ENCODE measurements around the gene GPC1. TPM values are rescaled to one million over a fixed set of nuclear protein-coding genes. Genes with fewer than 3 reads are reported as not detected.

Gene GPC1
- total RNA-seq, 3 donors from 2014 or later, result 12.4 to 29.2 (median 15.4) TPM

DNA sequence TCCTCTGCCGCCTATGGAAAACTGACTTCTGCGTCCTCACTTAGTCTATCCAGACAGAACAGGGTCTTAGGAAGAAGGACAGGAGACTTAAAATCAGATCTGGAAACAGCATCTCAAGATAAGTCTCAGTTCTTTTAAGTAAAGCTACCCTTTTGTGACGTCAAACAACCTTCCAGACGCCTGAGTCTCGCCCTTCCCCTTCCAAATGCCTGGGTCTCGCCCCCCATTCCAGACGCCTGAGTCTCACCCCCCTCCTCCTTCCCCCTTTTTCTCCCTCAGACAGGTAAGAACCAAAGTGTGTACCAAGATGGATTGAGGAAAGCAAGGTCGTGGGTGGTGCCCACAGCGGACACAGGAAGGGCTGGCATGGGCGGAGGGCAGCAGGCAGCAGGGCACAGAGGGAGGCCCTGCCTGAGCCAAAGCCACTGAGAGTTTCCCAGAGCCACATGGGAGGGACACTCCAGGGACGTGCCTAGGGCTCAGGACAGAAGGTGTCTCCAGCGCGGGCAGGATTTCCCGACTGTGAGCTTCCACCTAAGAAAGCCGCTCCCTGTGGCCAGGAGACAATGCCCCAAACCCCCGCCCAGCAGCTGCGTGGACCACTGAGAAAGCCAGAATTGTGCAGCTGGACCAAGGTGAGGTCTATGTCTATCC, 71.1 kb downstream of the GPC1 start:
- H3K36me3 ChIP-seq (ENCODE audit: low read depth), result no peaks in the 10 kb centered on the region
- TF ChIP-seq, protein P1, sequence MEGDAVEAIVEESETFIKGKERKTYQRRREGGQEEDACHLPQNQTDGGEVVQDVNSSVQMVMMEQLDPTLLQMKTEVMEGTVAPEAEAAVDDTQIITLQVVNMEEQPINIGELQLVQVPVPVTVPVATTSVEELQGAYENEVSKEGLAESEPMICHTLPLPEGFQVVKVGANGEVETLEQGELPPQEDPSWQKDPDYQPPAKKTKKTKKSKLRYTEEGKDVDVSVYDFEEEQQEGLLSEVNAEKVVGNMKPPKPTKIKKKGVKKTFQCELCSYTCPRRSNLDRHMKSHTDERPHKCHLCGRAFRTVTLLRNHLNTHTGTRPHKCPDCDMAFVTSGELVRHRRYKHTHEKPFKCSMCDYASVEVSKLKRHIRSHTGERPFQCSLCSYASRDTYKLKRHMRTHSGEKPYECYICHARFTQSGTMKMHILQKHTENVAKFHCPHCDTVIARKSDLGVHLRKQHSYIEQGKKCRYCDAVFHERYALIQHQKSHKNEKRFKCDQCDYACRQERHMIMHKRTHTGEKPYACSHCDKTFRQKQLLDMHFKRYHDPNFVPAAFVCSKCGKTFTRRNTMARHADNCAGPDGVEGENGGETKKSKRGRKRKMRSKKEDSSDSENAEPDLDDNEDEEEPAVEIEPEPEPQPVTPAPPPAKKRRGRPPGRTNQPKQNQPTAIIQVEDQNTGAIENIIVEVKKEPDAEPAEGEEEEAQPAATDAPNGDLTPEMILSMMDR (IDR thresholded peaks at IDR 0.05), result no peak
- H3K9me3 ChIP-seq, result no peaks in the 10 kb centered on the region
- no peak overlapping the region for H3K4me3 ChIP-seq
- no peak for DNase-seq
- no peaks in the 10 kb centered on the region for H3K4me1 ChIP-seq (ENCODE audit: low read depth)
- intact Hi-C loops (cut with DNase I, micrococcal nuclease), result no loop called here
- ATAC-seq, result no peak

DNA sequence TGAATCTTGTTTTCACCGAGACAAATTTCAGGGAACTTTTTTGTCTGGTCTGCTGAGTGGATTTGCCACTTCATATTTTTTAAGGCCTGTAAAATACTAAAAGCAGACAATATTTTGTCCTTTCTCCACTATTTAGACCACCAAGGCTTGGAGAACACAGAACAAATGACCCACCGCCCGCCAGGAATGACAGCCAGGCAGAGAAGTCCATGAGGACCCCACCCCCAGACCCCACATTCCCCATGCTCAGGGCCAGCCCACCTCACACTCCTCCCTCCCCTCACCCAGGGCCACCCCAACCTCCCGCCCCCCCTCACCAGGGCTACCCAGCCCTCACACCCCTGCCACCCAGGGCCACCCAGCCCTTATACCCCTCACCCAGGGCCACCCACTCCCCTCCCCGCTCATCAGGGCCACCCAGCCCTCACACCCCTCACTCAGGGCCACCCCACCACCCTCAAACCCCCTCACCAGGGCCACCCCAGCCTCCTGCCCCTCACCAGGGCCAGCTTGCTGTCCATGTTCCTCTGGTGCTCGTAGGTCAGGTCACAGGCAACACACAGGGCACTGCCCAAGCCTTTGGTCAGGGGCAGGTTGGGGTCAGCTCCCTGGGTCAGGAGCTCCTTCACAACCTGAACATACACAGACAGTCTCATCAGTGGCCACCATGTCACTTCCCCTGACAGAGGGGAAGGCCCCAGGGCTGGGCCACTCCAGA, 71.8 kb downstream of the GPC1 start:
- H3K36me3 ChIP-seq (ENCODE audit: low read depth), result no peaks in the 10 kb centered on the region
- no peak overlapping the region for H3K4me3 ChIP-seq
- ATAC-seq (no peak), DNase-seq (no peak)
- intact Hi-C loops (cut with DNase I, micrococcal nuclease), result no loop called here
- H3K4me1 ChIP-seq (ENCODE audit: low read depth), result no peaks in the 10 kb centered on the region
- TF ChIP-seq, protein P1 (IDR thresholded peaks at IDR 0.05), result no peak
- no peaks in the 10 kb centered on the region for H3K9me3 ChIP-seq

DNA sequence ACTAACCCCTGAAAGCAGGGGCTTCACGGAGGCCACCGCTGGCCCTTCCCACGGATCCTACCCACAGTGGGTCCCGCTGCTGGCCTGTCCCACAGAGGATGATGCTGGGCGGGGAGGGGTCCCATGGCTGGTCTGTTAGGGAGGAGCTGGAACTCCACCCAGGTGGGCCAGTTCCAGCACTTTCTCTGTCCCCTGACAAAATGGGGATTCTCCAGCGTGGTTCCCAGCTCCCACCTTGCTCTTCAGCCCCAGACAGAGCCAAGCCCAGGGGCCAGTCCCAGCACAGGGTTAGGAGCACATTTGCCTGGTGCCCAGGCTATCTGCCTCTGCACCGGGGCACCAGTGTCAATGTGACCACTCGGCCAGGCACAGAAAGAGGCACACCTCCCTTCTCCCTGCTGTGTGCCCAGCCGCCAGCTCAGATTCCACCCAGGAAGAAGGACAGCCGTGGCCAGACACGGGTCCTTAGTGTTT, 72.4 kb downstream of the GPC1 start:
- ATAC-seq, result no peak
- Histone ChIP-seq H3K9me3 (no peaks in the 10 kb centered on the region), H3K4me3 (no peak overlapping the region), H3K4me1 (ENCODE audit: low read depth) (no peaks in the 10 kb centered on the region), H3K36me3 (ENCODE audit: low read depth) (no peaks in the 10 kb centered on the region)
- no peak for DNase-seq
- TF ChIP-seq, protein P1 (IDR thresholded peaks at IDR 0.05), result no peak
- intact Hi-C loops (cut with DNase I, micrococcal nuclease), result no loop called here

DNA sequence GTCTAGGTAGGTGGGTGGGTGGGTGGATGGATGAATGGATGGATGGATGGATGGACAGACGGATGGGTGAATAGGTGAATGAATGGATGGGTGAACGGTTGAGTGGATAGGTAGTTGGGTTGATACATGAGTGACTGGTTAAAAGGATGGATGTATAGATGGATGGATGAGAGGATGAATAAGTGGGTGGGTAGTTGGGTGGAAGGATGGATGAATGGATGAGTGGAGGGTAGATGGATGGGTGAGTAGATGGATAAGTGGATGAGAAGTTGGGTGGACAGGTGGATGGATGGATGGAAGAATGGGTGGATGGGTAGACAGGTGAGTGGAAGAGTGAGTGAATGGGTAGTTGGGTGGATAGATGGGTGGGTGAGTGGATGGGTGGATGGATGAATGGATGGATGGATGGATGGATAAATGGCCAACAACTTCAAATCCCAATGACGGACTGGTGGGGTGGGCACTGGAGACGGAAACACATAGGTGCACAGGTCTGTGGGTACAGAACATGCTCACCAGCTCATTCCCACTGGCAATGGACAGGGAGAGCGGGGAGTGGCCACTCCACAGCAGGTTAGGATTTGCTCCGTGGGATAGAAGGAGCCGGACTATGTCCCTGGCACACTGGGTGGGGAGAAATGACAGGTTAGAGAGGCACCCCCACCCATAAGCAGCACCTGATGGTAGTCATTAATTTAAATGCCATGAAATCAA, 73.5 kb downstream of the GPC1 start:
- no peaks in the 10 kb centered on the region for H3K9me3 ChIP-seq
- ATAC-seq (no peak), DNase-seq (no peak)
- TF ChIP-seq, protein P1 (IDR thresholded peaks at IDR 0.05), result no peak
- no peak overlapping the region for H3K4me3 ChIP-seq
- intact Hi-C loops (cut with DNase I, micrococcal nuclease), result no loop called here
- H3K4me1 ChIP-seq (ENCODE audit: low read depth), result no peaks in the 10 kb centered on the region
- no peaks in the 10 kb centered on the region for H3K36me3 ChIP-seq (ENCODE audit: low read depth)

DNA sequence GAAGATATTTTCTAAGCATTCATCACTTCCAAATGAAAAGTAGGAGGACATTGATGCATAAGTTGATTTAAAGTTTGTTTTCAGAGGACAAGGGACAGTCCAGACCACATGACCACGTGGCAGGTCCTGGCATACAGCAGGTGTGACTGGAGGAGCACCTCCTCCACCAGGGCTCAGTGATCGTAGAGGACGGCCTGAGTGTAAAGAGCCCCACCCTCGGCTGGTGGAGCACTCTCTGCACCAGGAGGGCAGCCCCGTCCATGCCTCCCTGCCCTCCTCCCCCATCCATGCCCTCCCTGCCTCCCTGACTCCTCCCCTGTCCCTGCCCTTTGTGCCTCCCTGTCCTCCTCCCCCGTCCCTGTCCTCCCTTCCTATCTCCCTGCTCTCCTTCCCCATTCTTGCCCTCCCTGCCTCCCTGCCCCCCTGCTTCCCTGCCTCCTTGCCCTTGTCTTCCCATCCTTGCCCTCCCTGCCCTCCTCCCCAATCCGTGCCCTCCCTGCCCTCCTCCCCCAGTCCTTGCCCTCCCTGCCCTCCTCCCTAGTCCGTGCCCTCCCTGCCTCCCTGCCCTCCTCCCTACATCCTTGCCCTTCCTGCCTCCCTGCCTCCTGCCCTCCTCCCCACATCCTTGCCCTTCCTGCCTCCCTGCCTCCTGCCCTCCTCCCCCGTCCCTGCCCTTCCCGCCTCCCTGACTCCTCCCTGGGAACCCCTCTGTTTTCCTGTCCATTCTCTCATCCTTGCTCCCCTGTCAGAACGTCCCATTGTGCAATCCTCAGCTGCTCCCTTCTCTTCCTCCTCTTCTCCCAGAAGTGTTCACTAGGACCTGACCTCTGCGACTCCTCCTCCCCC, 74.4 kb downstream of the GPC1 start:
- intact Hi-C loops (cut with DNase I, micrococcal nuclease), result no loop called here
- DNase-seq (no peak), ATAC-seq (no peak)
- Histone ChIP-seq H3K4me1 (ENCODE audit: low read depth) (no peaks in the 10 kb centered on the region), H3K9me3 (no peaks in the 10 kb centered on the region), H3K36me3 (ENCODE audit: low read depth) (no peaks in the 10 kb centered on the region), H3K4me3 (no peak overlapping the region)
- TF ChIP-seq, protein P1 (IDR thresholded peaks at IDR 0.05), result no peak

All from mucosa of descending colon (tissue), 3 donors.